ENCODE results near the gene FGF6.

- no peak for TF ChIP-seq MAX (IDR thresholded peaks at IDR 0.05)
- TF ChIP-seq EP300 (IDR thresholded peaks at IDR 0.05; ENCODE audit: borderline replicate concordance), result no peak
- TF ChIP-seq TAF1 (IDR thresholded peaks at IDR 0.05; ENCODE audit: low read depth), result no peak
- TF ChIP-seq ZBTB7A (IDR thresholded peaks at IDR 0.05; ENCODE audit: low read depth), result no peak
- no peak for TF ChIP-seq RAD21 (IDR thresholded peaks at IDR 0.05; ENCODE audit: low read depth)
- no peak for TF ChIP-seq TEAD4 (IDR thresholded peaks at IDR 0.05)
- TF ChIP-seq, protein P1, sequence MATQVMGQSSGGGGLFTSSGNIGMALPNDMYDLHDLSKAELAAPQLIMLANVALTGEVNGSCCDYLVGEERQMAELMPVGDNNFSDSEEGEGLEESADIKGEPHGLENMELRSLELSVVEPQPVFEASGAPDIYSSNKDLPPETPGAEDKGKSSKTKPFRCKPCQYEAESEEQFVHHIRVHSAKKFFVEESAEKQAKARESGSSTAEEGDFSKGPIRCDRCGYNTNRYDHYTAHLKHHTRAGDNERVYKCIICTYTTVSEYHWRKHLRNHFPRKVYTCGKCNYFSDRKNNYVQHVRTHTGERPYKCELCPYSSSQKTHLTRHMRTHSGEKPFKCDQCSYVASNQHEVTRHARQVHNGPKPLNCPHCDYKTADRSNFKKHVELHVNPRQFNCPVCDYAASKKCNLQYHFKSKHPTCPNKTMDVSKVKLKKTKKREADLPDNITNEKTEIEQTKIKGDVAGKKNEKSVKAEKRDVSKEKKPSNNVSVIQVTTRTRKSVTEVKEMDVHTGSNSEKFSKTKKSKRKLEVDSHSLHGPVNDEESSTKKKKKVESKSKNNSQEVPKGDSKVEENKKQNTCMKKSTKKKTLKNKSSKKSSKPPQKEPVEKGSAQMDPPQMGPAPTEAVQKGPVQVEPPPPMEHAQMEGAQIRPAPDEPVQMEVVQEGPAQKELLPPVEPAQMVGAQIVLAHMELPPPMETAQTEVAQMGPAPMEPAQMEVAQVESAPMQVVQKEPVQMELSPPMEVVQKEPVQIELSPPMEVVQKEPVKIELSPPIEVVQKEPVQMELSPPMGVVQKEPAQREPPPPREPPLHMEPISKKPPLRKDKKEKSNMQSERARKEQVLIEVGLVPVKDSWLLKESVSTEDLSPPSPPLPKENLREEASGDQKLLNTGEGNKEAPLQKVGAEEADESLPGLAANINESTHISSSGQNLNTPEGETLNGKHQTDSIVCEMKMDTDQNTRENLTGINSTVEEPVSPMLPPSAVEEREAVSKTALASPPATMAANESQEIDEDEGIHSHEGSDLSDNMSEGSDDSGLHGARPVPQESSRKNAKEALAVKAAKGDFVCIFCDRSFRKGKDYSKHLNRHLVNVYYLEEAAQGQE (IDR thresholded peaks at IDR 0.05; ENCODE audit: low read depth), result no peak
- no peak for TF ChIP-seq TCF12 (IDR thresholded peaks at IDR 0.05; ENCODE audit: low read depth)
- TF ChIP-seq CEBPB (IDR thresholded peaks at IDR 0.05), result no peak
- TF ChIP-seq FOXM1 (IDR thresholded peaks at IDR 0.05; ENCODE audit: borderline replicate concordance, low read depth), result no peak
- no peak for TF ChIP-seq USF1 (IDR thresholded peaks at IDR 0.05)
Observed at GRCh38 chr12:4423528-4424195, 22.0 kb downstream of the FGF6 start.

Data from Ishikawa (cell line).